ENCODE results near the gene DBR1. TPM values are rescaled to one million over a fixed set of nuclear protein-coding genes. Genes with fewer than 3 reads are reported as not detected.

DBR1 gene
- total and polyA plus RNA-seq, 9 donors: 8.5 to 16.0 (median 14.7) TPM

- Histone ChIP-seq H3K9me3 (no peaks in the 10 kb centered on the region), H3K27me3 (no peaks in the 10 kb centered on the region), H3K36me3 (no peaks in the 10 kb centered on the region), H3K4me3 (peak overlapping the region; percentile 87), H3K27ac (no peak overlapping the region), H3K4me1 (ENCODE audit: insufficient read depth) (peaks cover 4% of the 10 kb centered on the region)
- no peak for DNase-seq
- no peak for TF ChIP-seq EP300 (IDR thresholded peaks at IDR 0.05)
- no peak for TF ChIP-seq CTCF (IDR thresholded peaks at IDR 0.05)
- no peak for TF ChIP-seq POLR2A (IDR thresholded peaks at IDR 0.05)
- 68 to 74% (median 70%) methylated on average over 2 of the region's 2 CpGs for WGBS, 3 donors
- intact Hi-C loops (cut with DNase I): no loop called here
Measured at GRCh38 chr3:138186221-138186620, 11.5 kb upstream of the DBR1 start.

DNA sequence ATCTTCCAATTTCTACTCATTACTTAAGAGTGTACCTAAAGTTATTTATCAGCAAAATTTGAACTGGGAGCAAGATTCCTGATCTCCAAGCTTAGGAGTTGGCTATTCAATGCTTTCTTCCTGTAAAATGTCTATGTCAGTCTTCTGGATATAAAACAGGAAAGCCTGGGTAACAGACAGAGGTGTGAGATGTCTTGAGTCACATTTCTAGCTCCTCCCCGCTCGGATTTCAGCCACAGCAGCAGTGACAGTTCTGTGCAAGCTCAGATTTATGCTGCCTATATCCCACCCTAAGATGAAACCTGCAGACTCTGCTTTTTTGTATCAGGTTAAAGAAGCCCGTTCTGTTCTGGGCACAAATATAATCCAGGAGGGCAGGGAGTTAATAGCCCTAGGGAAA lies 10.3 kb upstream of the DBR1 start:
- H3K27me3 ChIP-seq: no peaks in the 10 kb centered on the region
- no peak overlapping the region for H3K4me3 ChIP-seq
- peaks cover 4% of the 10 kb centered on the region for H3K4me1 ChIP-seq (ENCODE audit: insufficient read depth)
- H3K27ac ChIP-seq: no peak overlapping the region
- intact Hi-C loops (cut with DNase I): loop anchor here in 1 of 4 donors (5.0 kb wide), 1 partner anchor 47 kb away; no protein-coding TSS in a partner anchor
- TF ChIP-seq EP300 (IDR thresholded peaks at IDR 0.05) (no peak), CTCF (IDR thresholded peaks at IDR 0.05) (no peak), POLR2A (IDR thresholded peaks at IDR 0.05) (no peak)
- H3K9me3 ChIP-seq: no peaks in the 10 kb centered on the region
- WGBS, 3 donors: 27 to 44% (median 30%) methylated on average over 3 of the region's 3 CpGs
- no peaks in the 10 kb centered on the region for H3K36me3 ChIP-seq
- no peak for DNase-seq

DNA sequence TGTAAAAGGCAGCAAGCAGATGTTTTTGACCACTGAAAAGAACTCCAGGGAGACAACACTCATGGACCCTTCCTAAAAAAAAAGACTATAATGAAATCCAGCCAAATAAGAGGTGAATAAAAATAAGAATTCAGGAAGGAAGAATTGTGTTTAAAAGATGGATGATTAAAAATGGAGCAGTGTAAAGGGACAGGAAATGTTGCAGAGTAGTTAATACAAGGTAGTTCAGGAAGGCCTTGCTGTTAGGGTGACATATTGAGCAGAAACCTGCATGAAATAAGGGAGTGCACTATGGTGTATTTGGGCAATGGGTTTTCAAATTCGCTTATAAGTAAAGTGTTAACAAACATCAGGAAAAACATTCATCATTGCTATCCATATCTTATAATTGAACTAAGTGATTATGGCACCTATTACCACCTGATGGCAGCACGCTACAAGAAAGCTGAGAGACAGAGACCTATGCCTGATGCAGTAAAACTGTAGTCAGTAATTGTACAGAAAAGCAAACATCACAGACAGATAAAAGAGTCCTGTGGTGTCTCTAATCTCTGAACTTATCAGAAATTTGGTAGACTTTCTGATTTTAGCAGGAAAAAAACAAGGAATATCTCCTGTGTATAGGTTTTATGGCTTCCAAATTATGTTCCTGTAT lies 5.8 kb upstream of the DBR1 start:
- intact Hi-C loops (cut with DNase I): loop anchor here in 1 of 4 donors (5.0 kb wide), 1 partner anchor 52 kb away; no protein-coding TSS in a partner anchor
- WGBS, 3 donors: 14 to 22% (median 20%) methylated on average over 2 of the region's 2 CpGs
- no peak overlapping the region for H3K27ac ChIP-seq
- TF ChIP-seq EP300 (IDR thresholded peaks at IDR 0.05): no peak
- no peak for TF ChIP-seq POLR2A (IDR thresholded peaks at IDR 0.05)
- TF ChIP-seq CTCF (IDR thresholded peaks at IDR 0.05): no peak
- H3K4me3 ChIP-seq: no peak overlapping the region
- H3K9me3 ChIP-seq: no peaks in the 10 kb centered on the region
- H3K27me3 ChIP-seq: no peaks in the 10 kb centered on the region
- no peaks in the 10 kb centered on the region for H3K36me3 ChIP-seq
- H3K4me1 ChIP-seq (ENCODE audit: insufficient read depth): no peaks in the 10 kb centered on the region
- no peak for DNase-seq

GRCh38 chr3:138173769-138174420 lies 826 bp downstream of the DBR1 start:
- WGBS, 3 donors: 55 to 64% (median 57%) methylated on average over 13 of the region's 13 CpGs
- intact Hi-C loops (cut with DNase I): no loop called here
- Histone ChIP-seq H3K9me3 (no peaks in the 10 kb centered on the region), H3K27me3 (no peaks in the 10 kb centered on the region), H3K4me1 (ENCODE audit: insufficient read depth) (no peaks in the 10 kb centered on the region), H3K27ac (peak overlapping the region; percentile 8 to 14), H3K36me3 (no peaks in the 10 kb centered on the region), H3K4me3 (peak overlapping the region; percentile 70)
- no peak for TF ChIP-seq POLR2A (IDR thresholded peaks at IDR 0.05)
- no peak for TF ChIP-seq CTCF (IDR thresholded peaks at IDR 0.05)
- no peak for TF ChIP-seq EP300 (IDR thresholded peaks at IDR 0.05)
- DNase-seq: no peak
